GM19239 (cell line): ENCODE results near the gene RPS6KA3.
A peak's percentile ranks its signal among the peaks of the same experiment; 100 is the strongest.
"Not testable (repeated sequence)": the region's sequence is repeated elsewhere in the genome, so short reads cannot be mapped to it uniquely, and the experiment has no call there.

Source experiments
- DNase-seq: peaks from one replicate; pipeline ENCODE4 v3.0.0; 2011; ENCODE audit warnings: low spot score; ENCODE audit not compliant: insufficient read length
- FAIRE-seq: peaks from 2 replicates; lab custom pipeline; 2011; peaks lifted over from hg19 to GRCh38; lab: Jason Lieb, UNC

The RPS6KA3 gene

GRCh38 chrX:20225488-20225833 lies 41.2 kb downstream of the RPS6KA3 start:
- FAIRE-seq (no peak), DNase-seq (no peak)

DNA sequence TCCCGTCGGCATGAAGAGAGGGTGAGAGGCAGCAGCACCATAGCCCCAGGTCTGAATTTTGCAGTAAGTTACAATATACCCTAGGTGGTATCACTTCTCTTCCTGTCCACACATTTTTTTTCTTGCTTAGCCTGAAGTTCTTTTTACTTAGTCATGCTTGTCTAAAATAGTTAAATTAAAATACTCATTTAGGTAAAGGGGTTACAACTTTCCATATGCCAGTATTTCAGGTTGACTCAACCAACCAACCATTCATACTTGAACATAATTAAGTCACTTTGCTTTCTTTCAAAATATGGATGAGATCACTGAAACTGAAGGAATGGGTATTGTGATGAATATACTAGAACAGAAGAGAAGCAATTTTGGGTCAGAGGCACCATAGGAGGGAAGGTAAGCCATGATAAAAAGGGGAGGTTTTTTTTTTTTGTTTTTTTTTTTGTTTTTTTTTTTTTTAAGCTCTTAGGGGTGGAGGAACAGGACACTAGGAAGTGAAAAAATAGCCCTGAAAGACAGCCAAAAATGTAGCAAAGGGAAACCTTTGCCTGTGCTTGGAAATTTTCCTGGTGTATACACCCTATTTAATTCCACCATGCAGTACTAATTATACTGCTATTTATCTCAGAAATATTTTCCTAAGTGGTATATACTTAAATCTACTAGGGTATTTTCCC lies 41.8 kb downstream of the RPS6KA3 start:
- DNase-seq = peak; percentile 1
- peak; percentile 52 for FAIRE-seq

GRCh38 chrX:20221902-20222301 lies 44.8 kb downstream of the RPS6KA3 start:
- FAIRE-seq = no peak
- no peak for DNase-seq

DNA sequence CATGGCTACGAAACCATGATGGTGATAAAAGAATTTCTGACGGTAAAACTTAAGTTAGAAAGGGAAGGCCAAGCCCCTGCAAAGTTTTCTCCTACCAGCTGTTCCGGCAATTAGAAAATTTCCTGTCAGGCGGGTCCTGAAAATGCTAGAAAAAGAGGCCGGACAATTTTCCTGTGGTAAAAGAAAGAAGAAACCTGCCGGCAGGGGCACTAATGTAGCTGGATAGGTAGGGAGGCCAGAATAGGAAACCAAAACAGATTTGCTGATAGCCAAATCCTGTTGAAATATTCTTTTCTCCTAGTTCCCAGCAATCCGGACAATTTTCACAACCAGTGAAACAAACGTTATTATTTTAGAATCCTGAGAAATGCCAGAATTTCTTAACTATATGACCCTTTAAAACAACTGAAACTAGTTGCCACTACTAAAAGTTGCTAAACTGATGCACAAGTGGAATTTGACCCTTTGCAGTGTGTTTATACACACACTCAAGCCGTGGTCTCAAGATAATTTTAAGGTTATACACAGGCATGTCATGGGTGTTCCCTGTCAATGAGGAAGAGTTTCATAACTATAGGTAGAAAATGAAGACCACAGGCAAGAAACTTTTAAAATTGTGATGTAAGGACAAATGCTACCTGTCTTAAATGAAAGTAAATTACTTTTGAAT lies 47.7 kb downstream of the RPS6KA3 start:
- no peak for DNase-seq
- FAIRE-seq = no peak

DNA sequence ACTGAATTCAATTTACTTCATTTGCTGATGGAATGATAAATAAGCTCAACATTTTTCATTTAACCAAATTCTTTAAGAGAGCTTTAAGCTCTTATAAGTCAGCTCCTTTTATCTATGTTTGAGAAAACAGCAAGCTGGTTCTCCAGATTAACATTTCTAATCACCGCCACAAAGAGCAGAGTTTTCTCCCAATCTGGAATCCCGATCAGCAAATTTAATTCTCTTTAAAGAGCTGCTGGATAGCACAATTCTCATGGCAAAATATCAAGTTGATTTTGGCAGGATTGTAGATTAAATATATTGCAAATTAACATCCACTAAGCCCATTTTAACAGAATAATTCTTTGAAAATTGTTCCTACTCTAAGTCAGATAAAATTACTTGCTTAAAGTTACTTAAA lies 48.8 kb downstream of the RPS6KA3 start:
- FAIRE-seq = no peak
- DNase-seq = no peak

DNA sequence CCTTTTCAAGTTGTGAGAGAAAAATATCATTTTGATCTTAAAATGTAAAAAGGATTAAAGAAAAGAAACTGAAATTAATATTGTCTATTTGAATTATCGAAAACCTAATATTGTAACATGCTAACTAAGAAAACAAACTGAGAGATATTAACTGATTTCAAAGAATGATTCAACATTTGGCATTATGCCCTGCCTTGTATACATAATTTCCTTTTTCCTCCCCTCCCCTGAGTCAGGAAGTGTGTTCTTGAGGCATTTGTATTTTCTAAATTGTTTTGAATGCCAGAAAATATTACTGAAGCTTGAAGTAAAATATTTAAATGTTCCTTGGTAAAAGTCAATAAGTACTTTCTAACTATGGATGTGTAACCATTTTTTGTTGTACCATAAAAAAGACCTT lies 49.4 kb downstream of the RPS6KA3 start:
- no peak for DNase-seq
- no peak for FAIRE-seq

GRCh38 chrX:20215565-20215964 lies 51.1 kb downstream of the RPS6KA3 start:
- FAIRE-seq (no peak), DNase-seq (no peak)

GRCh38 chrX:20212486-20213089 lies 54.1 kb downstream of the RPS6KA3 start:
- DNase-seq (no peak), FAIRE-seq (peak; percentile 59)

- DNase-seq = no peak
- FAIRE-seq = peak; percentile 74
Measured at GRCh38 chrX:20211261-20211786, 55.4 kb downstream of the RPS6KA3 start.

GRCh38 chrX:20205927-20206708 lies 60.6 kb downstream of the RPS6KA3 start:
- FAIRE-seq (peak; percentile 93), DNase-seq (peak; percentile 3)

DNA sequence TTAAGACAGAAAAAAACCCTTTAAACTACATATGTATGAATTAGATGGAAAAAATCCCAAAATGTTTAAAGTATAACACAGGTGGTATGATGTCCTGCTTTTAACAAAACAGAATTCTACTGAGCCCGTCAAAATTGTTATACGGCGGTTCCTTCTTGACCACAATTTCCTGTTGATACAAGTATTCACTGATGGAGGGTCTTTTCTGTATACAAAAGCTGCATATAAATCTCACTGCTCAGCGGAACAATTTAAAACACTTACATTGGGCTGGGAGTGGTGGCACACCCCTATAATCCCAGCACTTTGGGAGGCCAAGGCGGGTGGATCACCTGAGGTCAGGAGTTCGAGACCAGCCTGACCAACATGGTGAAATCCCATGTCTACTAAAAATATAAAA lies 62.4 kb downstream of the RPS6KA3 start:
- FAIRE-seq (no peak), DNase-seq (no peak)

- DNase-seq (no peak), FAIRE-seq (no peak)
Measured at GRCh38 chrX:20197641-20198210, 69.0 kb downstream of the RPS6KA3 start.

GRCh38 chrX:20189171-20189570 lies 77.5 kb downstream of the RPS6KA3 start:
- FAIRE-seq (no peak), DNase-seq (no peak)

DNA sequence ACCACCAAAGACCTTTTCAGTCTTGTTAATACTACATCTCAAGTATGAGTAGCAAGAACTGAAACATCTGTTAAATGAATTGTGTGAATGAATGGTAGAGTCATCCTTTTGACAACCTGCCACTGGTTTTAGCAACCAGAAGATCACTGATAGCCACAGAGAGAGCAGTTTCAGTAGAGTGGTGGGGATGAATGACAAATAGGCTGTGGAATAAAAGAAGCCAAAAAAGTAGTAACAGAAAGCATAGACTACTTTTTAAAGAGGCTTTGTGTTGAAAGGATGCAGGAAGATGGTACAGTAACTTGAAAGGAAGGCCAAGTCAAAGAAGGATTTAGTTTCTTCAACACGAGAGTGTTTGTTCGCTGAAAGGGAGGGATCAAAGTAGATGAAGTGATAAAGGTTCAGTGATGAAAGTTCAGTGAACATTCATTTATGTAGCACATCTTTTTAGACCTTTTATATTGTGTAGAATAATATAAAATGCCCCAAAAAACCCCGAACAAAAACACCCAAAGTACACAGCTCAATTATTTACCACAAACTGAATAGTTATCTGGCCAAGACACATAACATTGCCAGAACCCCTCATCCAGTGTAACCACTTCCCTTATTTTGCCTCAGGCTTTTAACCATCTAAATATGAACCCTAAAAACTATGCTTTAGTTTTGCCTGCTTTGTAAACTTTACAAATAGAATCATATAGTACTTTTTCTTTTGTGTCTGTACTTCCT lies 84.9 kb downstream of the RPS6KA3 start:
- peak; percentile 75 for FAIRE-seq
- DNase-seq = no peak

GRCh38 chrX:20177093-20177492 lies 89.6 kb downstream of the RPS6KA3 start:
- no peak for DNase-seq
- no peak for FAIRE-seq

GRCh38 chrX:20173856-20174255 lies 92.9 kb downstream of the RPS6KA3 start:
- DNase-seq (no peak), FAIRE-seq (no peak)

- DNase-seq = no peak
- peak; percentile 31 for FAIRE-seq
Measured at GRCh38 chrX:20173313-20173712, 93.4 kb downstream of the RPS6KA3 start.

DNA sequence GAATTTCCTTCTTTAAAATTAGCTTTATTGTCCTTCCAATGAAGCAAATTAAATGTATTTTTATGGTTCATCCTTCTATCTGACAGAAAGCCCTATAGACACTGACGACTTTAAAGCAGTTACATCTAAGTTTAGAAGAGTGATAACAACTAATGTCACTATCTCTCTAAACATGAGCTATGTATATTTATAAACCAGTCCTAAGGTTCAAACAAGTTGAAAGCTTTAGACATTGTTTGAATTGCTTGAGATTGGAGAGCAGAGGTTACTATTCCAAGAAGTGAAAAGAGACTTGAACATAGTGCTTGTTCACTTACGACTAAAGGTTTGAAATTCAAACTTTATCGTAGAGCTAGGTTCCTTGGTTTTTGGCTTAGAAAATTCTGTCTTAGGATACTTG lies 94.8 kb downstream of the RPS6KA3 start:
- no peak for DNase-seq

DNA sequence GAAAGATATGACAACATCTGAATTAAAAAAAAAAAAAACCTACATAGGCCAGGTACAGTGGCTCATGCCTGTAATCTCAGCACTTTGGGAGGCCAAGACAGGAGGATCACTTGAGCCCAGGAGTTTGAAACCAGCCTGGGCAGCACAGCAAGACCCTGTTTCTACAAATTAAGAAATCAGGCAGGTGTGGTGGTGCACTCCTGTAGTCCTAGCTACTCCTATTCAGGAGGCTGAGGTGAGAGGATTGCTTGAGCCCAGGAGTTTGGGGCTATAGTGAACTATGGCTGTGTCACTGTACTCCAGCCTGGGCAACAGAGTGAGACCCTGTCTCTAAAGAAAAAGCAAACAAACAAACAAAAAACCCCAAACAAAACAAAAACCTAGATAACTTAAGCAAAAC lies 104.2 kb downstream of the RPS6KA3 start:
- not testable (repeated sequence) for FAIRE-seq

More for the DNA sequence above, 94.8 kb downstream of the RPS6KA3 start:
- FAIRE-seq = no peak

More for the DNA sequence above, 104.2 kb downstream of the RPS6KA3 start:
- not testable (repeated sequence) for DNase-seq
